GM15510 (cell line): ENCODE measurements around the gene CCDC188.

ENCODE experiments used
- POLR2A ChIP-seq: IDR thresholded peaks from 3 replicates; pipeline ENCODE4 v1.6.1; 2011; ENCODE audit warnings: borderline replicate concordance; ENCODE audit not compliant: insufficient read length; ENCODE audit errors: extremely low read depth

Gene CCDC188

GRCh38 chr22:20149257-20150250, 1.3 kb downstream of the CCDC188 start:
- no peak for TF ChIP-seq POLR2A

GRCh38 chr22:20148414-20148813, 2.4 kb downstream of the CCDC188 start:
- no peak for TF ChIP-seq POLR2A

GRCh38 chr22:20147237-20147988, 3.4 kb downstream of the CCDC188 start:
- TF ChIP-seq POLR2A = no peak

DNA sequence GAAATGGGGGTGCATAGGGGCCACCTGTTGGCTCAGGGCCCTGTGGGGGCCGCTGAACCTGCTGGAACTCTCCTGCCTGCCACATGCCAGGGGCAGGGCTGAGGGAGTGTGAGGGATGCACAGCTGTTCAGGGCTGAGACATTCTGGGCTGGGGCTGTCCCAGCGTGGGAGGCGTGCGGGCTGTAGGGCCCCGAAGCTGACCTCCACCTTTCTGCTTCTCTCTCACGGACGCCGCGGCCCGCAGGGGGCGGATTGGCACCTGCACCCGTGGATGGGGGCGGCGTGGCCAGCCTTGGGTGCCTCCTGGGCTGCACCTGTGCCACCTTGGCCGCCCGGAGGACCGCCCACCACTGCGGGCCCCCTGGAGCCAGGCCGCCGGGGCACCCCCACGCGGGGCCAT, 4.1 kb downstream of the CCDC188 start:
- no peak for TF ChIP-seq POLR2A

- TF ChIP-seq POLR2A = no peak
Measured at GRCh38 chr22:20145832-20146223, 5.0 kb downstream of the CCDC188 start.

DNA sequence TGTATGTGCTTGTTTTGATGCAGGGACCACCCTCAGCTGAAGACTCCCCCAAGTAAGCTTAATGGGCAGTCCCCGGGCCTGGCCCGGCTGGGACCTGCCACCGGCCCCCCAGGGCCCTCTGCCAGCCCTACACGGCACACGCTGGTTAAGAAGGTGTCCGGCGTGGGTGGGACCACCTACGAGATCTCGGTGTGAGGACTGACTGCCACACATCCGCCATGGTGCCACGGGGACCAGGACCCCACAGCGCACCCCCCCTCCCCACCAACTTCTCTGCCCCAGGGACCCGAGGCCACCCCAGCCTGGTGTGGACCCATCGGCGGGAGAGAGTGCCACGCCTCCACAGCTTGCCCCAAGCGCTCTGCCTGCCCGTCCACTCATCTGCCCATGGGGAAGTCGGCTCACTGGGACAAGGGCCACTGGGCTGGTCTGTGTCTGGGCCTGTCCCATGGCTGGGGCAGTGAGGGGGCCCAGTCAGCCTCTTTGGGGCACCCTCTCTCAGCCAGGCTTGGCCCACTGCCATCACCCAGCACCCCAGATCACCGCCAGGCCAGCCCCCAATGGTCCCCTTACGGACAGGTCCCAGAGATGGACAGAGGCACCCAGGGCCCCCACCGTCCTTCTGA, 5.5 kb downstream of the CCDC188 start:
- no peak for TF ChIP-seq POLR2A

GRCh38 chr22:20143883-20144665, 6.8 kb downstream of the CCDC188 start:
- no peak for TF ChIP-seq POLR2A

DNA sequence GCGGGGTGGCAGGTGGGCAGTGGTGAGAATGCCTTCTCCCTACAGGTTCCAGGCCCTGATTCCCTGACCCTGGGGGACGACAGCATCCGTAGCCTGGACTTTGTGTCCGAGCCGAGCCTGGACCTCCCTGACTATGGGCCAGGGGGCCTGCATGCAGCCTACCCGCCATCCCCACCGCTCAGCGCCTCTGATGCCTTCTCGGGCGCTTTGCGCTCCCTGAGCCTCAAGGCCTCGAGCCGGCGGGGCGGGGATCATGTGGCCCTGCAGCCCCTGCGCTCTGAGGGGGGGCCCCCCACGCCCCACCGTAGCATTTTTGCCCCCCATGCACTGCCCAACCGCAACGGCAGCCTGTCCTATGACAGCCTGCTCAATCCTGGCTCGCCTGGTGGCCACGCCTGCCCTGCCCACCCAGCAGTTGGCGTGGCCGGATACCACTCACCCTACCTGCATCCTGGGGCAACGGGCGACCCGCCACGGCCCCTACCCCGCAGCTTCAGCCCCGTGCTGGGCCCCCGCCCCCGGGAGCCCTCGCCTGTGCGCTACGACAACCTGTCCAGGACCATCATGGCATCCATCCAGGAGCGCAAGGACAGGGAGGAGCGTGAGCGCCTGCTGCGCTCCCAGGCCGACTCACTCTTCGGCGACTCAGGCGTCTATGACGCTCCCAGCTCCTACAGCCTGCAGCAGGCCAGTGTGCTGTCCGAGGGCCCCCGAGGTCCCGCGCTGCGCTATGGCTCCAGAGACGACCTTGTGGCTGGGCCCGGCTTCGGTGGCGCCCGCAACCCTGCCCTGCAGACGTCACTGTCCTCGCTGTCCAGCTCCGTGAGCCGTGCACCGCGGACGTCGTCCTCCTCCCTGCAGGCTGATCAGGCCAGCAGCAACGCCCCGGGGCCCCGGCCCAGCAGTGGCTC, 7.9 kb downstream of the CCDC188 start:
- no peak for TF ChIP-seq POLR2A

DNA sequence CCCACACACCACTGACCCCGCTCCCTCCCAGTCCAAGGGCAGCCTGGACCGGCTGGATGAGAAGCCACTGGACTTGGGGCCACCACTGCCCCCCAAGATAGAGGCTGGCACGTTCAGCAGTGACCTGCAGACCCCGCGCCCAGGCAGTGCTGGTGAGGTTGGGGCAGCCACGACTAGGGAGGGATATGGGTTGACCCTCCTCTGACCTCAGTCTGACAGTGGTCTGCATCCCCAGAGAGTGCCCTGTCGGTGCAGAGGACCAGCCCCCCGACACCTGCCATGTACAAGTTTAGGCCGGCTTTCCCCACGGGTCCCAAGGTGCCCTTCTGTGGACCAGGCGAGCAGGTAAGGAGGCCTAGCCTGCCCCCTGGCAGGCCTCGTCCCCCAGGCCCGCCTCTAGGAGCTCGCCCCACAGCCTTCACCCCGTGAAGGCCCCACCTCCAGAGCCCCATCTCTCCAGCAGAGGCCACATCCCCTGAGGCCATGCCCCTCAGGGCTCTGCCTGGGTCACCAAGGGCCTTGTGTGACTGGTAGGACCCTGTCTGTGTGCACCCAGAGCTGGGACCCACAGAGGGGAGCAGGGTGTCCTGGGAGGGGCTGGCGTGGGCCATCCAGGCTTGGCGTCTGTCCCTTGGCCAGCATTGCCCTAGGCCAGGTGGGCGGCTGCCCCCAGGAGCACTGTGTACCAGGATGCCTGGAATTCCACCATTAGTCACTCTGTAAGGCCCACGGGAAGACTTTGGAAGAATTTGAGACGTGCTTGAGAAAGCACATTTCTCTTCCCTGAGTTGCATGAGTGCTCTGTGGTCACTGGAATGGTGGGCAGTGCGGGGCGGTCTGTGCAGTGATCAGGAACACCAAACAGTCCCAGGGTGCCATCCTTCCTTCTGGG, 9.4 kb downstream of the CCDC188 start:
- TF ChIP-seq POLR2A = no peak

GRCh38 chr22:20140521-20140964, 10.3 kb downstream of the CCDC188 start:
- no peak for TF ChIP-seq POLR2A

DNA sequence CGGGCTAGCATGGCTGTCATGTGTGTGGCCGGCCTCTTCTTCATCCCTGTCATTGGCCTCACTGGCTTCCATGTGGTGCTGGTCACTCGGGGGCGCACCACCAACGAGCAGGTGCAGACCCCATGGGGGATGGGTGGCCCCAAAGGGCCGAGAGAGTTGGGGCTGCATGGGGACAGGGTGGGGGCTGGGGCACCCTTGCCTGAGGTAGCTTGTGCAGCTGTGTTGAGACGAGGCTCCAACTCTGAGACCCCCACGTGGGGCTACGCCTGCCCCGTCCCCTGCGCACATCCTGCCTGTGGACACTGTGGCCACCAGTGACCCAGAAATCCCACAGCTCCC, 10.8 kb downstream of the CCDC188 start:
- no peak for TF ChIP-seq POLR2A

- no peak for TF ChIP-seq POLR2A
Measured at GRCh38 chr22:20139391-20140106, 11.3 kb downstream of the CCDC188 start.
